Endothelial cell of umbilical vein (primary cell): Measurements from ENCODE around the gene ANKZF1.

Experiments used
- CTCF ChIP-seq, 2 donors: IDR thresholded peaks; 1 replicate in 1 of 2; 2 replicates in 1 of 2; pipeline ENCODE4 v1.5.1; 2011; ENCODE audit warnings: low read length in 2 of 2, mild to moderate bottlenecking in 2 of 2, moderate library complexity in 2 of 2, control low read depth in 1 of 2, inconsistent platforms in 1 of 2, low read depth in 1 of 2; ENCODE audit not compliant: insufficient read depth in 1 of 2; ENCODE audit errors: extremely low read depth in 1 of 2
- EZH2 ChIP-seq: IDR thresholded peaks from 2 replicates; pipeline ENCODE4 v1.6.1; 2012; ENCODE audit warnings: borderline replicate concordance, low read depth, mild to moderate bottlenecking, moderate library complexity, low read length, inconsistent platforms; ENCODE audit not compliant: severe bottlenecking
- FOS ChIP-seq: IDR thresholded peaks from 2 replicates; pipeline ENCODE4 v1.6.1; 2011; ENCODE audit warnings: mild to moderate bottlenecking, low read length, moderate library complexity, borderline replicate concordance; ENCODE audit not compliant: insufficient read depth
- JUN ChIP-seq: IDR thresholded peaks from 2 replicates; pipeline ENCODE4 v1.6.1; 2011; ENCODE audit warnings: borderline replicate concordance, low read depth; ENCODE audit not compliant: insufficient read length, insufficient read depth
- MYC ChIP-seq: IDR thresholded peaks from one replicate; pipeline ENCODE4 v1.6.1; 2011; ENCODE audit warnings: mild to moderate bottlenecking, low read depth, low read length
- POLR2A ChIP-seq: IDR thresholded peaks from 2 replicates; pipeline ENCODE4 v1.6.1; 2012; ENCODE audit warnings: low read depth, mild to moderate bottlenecking, control low read depth, low read length
- POLR2AphosphoS5 ChIP-seq: IDR thresholded peaks from 2 replicates; pipeline ENCODE4 v1.6.1; 2012; ENCODE audit warnings: low read depth, mild to moderate bottlenecking, control low read depth, low read length, moderate library complexity; ENCODE audit not compliant: insufficient read depth

- no peak for TF ChIP-seq CTCF (IDR thresholded peaks at IDR 0.05; ENCODE audit: extremely low read depth in 1 of 2, insufficient read depth in 1 of 2, low read depth in 1 of 2, low read length in 2 of 2)
- no peak for TF ChIP-seq JUN
- no peak for TF ChIP-seq POLR2AphosphoS5
- no peak for TF ChIP-seq FOS
- no peak for TF ChIP-seq EZH2
- TF ChIP-seq MYC, result no peak
- no peak for TF ChIP-seq POLR2A
Observed at GRCh38 chr2:219213486-219214071, 16.0 kb upstream of the ANKZF1 start.
